GM19324 (cell line): Measurements from ENCODE around the gene COL13A1.

ENCODE experiments used
- ATAC-seq: cut with Tn5 transposase; IDR thresholded peaks from one replicate; pipeline ENCODE4 v1.9.1; 2021; ENCODE audit warnings: mild to moderate bottlenecking, moderate library complexity; ENCODE audit not compliant: unreplicated experiment, low FRiP score

Gene COL13A1

GRCh38 chr10:69883310-69884023 lies 81.8 kb downstream of the COL13A1 start:
- no peak for ATAC-seq

GRCh38 chr10:69884024-69884367 lies 82.3 kb downstream of the COL13A1 start:
- ATAC-seq, result no peak

- ATAC-seq, result no peak
Measured at GRCh38 chr10:69884686-69885085, 83.0 kb downstream of the COL13A1 start.

GRCh38 chr10:69885379-69886013 lies 83.8 kb downstream of the COL13A1 start:
- no peak for ATAC-seq

- ATAC-seq, result no peak
Measured at GRCh38 chr10:69888882-69889584, 87.3 kb downstream of the COL13A1 start.

- ATAC-seq, result no peak
Measured at GRCh38 chr10:69890065-69890847, 88.5 kb downstream of the COL13A1 start.

- no peak for ATAC-seq
Measured at GRCh38 chr10:69891057-69891617, 89.4 kb downstream of the COL13A1 start.

GRCh38 chr10:69892406-69892805 lies 90.7 kb downstream of the COL13A1 start:
- no peak for ATAC-seq

- ATAC-seq, result no peak
Measured at GRCh38 chr10:69892816-69893215, 91.1 kb downstream of the COL13A1 start.

GRCh38 chr10:69893271-69893900 lies 91.7 kb downstream of the COL13A1 start:
- ATAC-seq, result no peak

- ATAC-seq, result no peak
Measured at GRCh38 chr10:69894156-69894555, 92.5 kb downstream of the COL13A1 start.

GRCh38 chr10:69895759-69896158 lies 94.1 kb downstream of the COL13A1 start:
- ATAC-seq, result no peak

- no peak for ATAC-seq
Measured at GRCh38 chr10:69896606-69897231, 95.0 kb downstream of the COL13A1 start.

GRCh38 chr10:69897432-69897831 lies 95.7 kb downstream of the COL13A1 start:
- ATAC-seq, result no peak

- no peak for ATAC-seq
Measured at GRCh38 chr10:69897999-69898398, 96.3 kb downstream of the COL13A1 start.

- no peak for ATAC-seq
Measured at GRCh38 chr10:69898524-69898923, 96.8 kb downstream of the COL13A1 start.

GRCh38 chr10:69898941-69899340 lies 97.2 kb downstream of the COL13A1 start:
- ATAC-seq, result no peak

GRCh38 chr10:69899727-69900595 lies 98.3 kb downstream of the COL13A1 start:
- ATAC-seq, result no peak

GRCh38 chr10:69901022-69901421 lies 99.3 kb downstream of the COL13A1 start:
- ATAC-seq, result no peak
